ENCODE results near the gene DICER1.

- TF ChIP-seq CTCF (IDR thresholded peaks at IDR 0.05) (no peak), POLR2A (IDR thresholded peaks at IDR 0.05; ENCODE audit: low read depth) (no peak), EP300 (IDR thresholded peaks at IDR 0.05) (no peak), POLR2AphosphoS5 (IDR thresholded peaks at IDR 0.05) (no peak)
These were observed 39.2 kb downstream of the DICER1 start for GRCh38 chr14:95117937-95118721.

Measured in esophagus muscularis mucosa (tissue), 4 donors.